ENCODE results near the gene FARS2. TPM values are rescaled to one million over a fixed set of nuclear protein-coding genes. Genes with fewer than 3 reads are reported as not detected.
A peak's percentile ranks its signal among the peaks of the same experiment; 100 is the strongest.

FARS2 gene
- polyA plus RNA-seq, 1 experiment = 17.9 TPM

- no peak; the same call in 1 of the 2 replicates for TF ChIP-seq CTCF (IDR thresholded peaks at IDR 0.05; ENCODE audit: insufficient read depth, low read depth, low read length)
- Histone ChIP-seq H3K36me3 (ENCODE audit: control insufficient read depth, insufficient read depth, low read length) (no peaks in the 10 kb centered on the region), H3K4me3 (ENCODE audit: low read depth, low read length) (no peak overlapping the region), H3K27me3 (ENCODE audit: control insufficient read depth, insufficient read depth, low read length) (no peaks in the 10 kb centered on the region)
- peak; percentile 51 for DNase-seq (ENCODE audit: low read depth)
- CTCF ChIA-PET = interaction anchor here (0.7 to 1.8 kb wide), 4 partner anchors 11 to 144 kb away, joined by 3 to 6 read pairs (median 3); partner anchors contain the start of genes FARS2 and LYRM4
- POLR2A ChIA-PET = interaction anchor here (0.6 kb wide), 1 partner anchor 113 kb away, joined by 3 read pairs; no protein-coding TSS in a partner anchor
Observed at GRCh38 chr6:5287205-5287965, 26.1 kb downstream of the FARS2 start.

GRCh38 chr6:5287966-5288297, 26.6 kb downstream of the FARS2 start:
- ChIA-PET POLR2A (interaction anchor here (0.6 kb wide), 1 partner anchor 18 kb away, joined by 3 read pairs; no protein-coding TSS in a partner anchor), CTCF (interaction anchor here (1.1 to 1.8 kb wide), 3 partner anchors 11 to 144 kb away, joined by 3 to 6 read pairs (median 3); no protein-coding TSS in a partner anchor)
- no peak for TF ChIP-seq CTCF (IDR thresholded peaks at IDR 0.05; ENCODE audit: insufficient read depth, low read depth, low read length)

GRCh38 chr6:5290097-5290496, 28.8 kb downstream of the FARS2 start:
- no peaks in the 10 kb centered on the region for H3K36me3 ChIP-seq (ENCODE audit: control insufficient read depth, insufficient read depth, low read length)
- H3K27me3 ChIP-seq (ENCODE audit: control insufficient read depth, insufficient read depth, low read length) = no peaks in the 10 kb centered on the region
- DNase-seq (ENCODE audit: low read depth) = no peak
- CTCF ChIA-PET = interaction anchor here (1.1 kb wide), 1 partner anchor 12 kb away, joined by 3 read pairs; no protein-coding TSS in a partner anchor
- POLR2A ChIA-PET = no interaction called here
- H3K4me3 ChIP-seq (ENCODE audit: low read depth, low read length) = no peak overlapping the region
- TF ChIP-seq CTCF (IDR thresholded peaks at IDR 0.05; ENCODE audit: insufficient read depth, low read depth, low read length) = no peak

More at GRCh38 chr6:5287966-5288297, 26.6 kb downstream of the FARS2 start:
- Histone ChIP-seq H3K27me3 (ENCODE audit: control insufficient read depth, insufficient read depth, low read length) (no peaks in the 10 kb centered on the region), H3K36me3 (ENCODE audit: control insufficient read depth, insufficient read depth, low read length) (no peaks in the 10 kb centered on the region), H3K4me3 (ENCODE audit: low read depth, low read length) (no peak overlapping the region)
- DNase-seq (ENCODE audit: low read depth) = no peak

- no peak for TF ChIP-seq CTCF (IDR thresholded peaks at IDR 0.05; ENCODE audit: insufficient read depth, low read depth, low read length)
- Histone ChIP-seq H3K36me3 (ENCODE audit: control insufficient read depth, insufficient read depth, low read length) (no peaks in the 10 kb centered on the region), H3K27me3 (ENCODE audit: control insufficient read depth, insufficient read depth, low read length) (no peaks in the 10 kb centered on the region), H3K4me3 (ENCODE audit: low read depth, low read length) (no peak overlapping the region)
- DNase-seq (ENCODE audit: low read depth) = no peak
- ChIA-PET POLR2A (no interaction called here), CTCF (interaction anchor here (1.1 kb wide), 1 partner anchor 12 kb away, joined by 3 read pairs; no protein-coding TSS in a partner anchor)
Observed at GRCh38 chr6:5290500-5290899, 29.2 kb downstream of the FARS2 start.

GRCh38 chr6:5292154-5292553, 30.8 kb downstream of the FARS2 start:
- TF ChIP-seq CTCF (IDR thresholded peaks at IDR 0.05; ENCODE audit: insufficient read depth, low read depth, low read length) = no peak
- H3K4me3 ChIP-seq (ENCODE audit: low read depth, low read length) = no peak overlapping the region
- ChIA-PET CTCF (interaction anchor here (0.5 kb wide), 1 partner anchor 16 kb away, joined by 3 read pairs; no protein-coding TSS in a partner anchor), POLR2A (interaction anchor here (0.6 kb wide), 1 partner anchor 9 kb away, joined by 14 read pairs; no protein-coding TSS in a partner anchor)
- H3K36me3 ChIP-seq (ENCODE audit: control insufficient read depth, insufficient read depth, low read length) = no peaks in the 10 kb centered on the region
- H3K27me3 ChIP-seq (ENCODE audit: control insufficient read depth, insufficient read depth, low read length) = no peaks in the 10 kb centered on the region
- no peak for DNase-seq (ENCODE audit: low read depth)
